ENCODE results near the gene ETNPPL. TPM values are rescaled to one million over a fixed set of nuclear protein-coding genes. Genes with fewer than 3 reads are reported as not detected.
A peak's percentile ranks its signal among the peaks of the same experiment; 100 is the strongest.

The ETNPPL gene
- total RNA-seq, 1 experiment from 2014 or later, result not detected

DNA sequence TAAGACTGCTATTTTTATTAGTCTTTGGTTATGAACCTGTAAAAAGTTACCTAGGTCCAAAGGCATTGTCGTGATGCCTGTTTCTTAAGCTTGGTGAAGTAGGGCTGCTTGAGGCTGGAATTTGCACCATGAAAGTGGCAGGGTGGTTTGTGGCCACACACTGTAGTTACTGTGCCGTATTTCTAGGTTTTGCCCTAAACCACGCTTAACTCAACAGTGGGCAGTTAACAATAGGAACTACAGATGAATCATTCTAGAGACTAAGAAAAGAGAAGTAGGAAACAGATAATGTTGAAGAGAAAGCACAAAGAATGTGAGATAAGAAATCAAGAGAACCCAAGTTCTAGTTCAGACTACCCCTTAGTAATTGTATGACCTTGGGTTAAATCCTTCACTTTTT lies 11.5 kb downstream of the ETNPPL start:
- no peak for DNase-seq
- no peaks in the 10 kb centered on the region for H4K20me1 ChIP-seq (ENCODE audit: low read length)
- no peaks in the 10 kb centered on the region for H3K79me2 ChIP-seq (ENCODE audit: low read length)
- no peaks in the 10 kb centered on the region for H3K4me1 ChIP-seq (ENCODE audit: insufficient read depth, low read length)
- intact Hi-C loops (cut with micrococcal nuclease), result no loop called here
- no peak overlapping the region for H3K9ac ChIP-seq (ENCODE audit: low read length)
- H3K4me2 ChIP-seq (ENCODE audit: low read length), result no peak overlapping the region
- H3K9me3 ChIP-seq (ENCODE audit: low read length), result no peaks in the 10 kb centered on the region
- ATAC-seq, result no peak
- no TSS peak for BruUV-seq (replicated peaks)
- ChIA-PET CTCF (no interaction called here), POLR2A (ENCODE audit: unreplicated experiment) (no interaction called here)
- H3K36me3 ChIP-seq (ENCODE audit: low read depth, low read length), result no peaks in the 10 kb centered on the region
- no peaks in the 10 kb centered on the region for H3K9me2 ChIP-seq (replicated peaks; ENCODE audit: low read length)
- H3K27me3 ChIP-seq (ENCODE audit: low read length), result peaks cover 17% of the 10 kb centered on the region; the same call in 1 of the 2 replicates
- TF ChIP-seq, protein P1, sequence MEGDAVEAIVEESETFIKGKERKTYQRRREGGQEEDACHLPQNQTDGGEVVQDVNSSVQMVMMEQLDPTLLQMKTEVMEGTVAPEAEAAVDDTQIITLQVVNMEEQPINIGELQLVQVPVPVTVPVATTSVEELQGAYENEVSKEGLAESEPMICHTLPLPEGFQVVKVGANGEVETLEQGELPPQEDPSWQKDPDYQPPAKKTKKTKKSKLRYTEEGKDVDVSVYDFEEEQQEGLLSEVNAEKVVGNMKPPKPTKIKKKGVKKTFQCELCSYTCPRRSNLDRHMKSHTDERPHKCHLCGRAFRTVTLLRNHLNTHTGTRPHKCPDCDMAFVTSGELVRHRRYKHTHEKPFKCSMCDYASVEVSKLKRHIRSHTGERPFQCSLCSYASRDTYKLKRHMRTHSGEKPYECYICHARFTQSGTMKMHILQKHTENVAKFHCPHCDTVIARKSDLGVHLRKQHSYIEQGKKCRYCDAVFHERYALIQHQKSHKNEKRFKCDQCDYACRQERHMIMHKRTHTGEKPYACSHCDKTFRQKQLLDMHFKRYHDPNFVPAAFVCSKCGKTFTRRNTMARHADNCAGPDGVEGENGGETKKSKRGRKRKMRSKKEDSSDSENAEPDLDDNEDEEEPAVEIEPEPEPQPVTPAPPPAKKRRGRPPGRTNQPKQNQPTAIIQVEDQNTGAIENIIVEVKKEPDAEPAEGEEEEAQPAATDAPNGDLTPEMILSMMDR (conservative IDR thresholded peaks at IDR 0.05; ENCODE audit: low read depth, low read length), result no peak
- TF ChIP-seq EZH2phosphoT487 (IDR thresholded peaks at IDR 0.05; ENCODE audit: borderline replicate concordance, low read length), result no peak
- TF ChIP-seq EZH2 (IDR thresholded peaks at IDR 0.05; ENCODE audit: low read length, unreplicated experiment), result no peak
- no peak overlapping the region for H3K4me3 ChIP-seq (ENCODE audit: low read length)
- H3F3A ChIP-seq (ENCODE audit: low read length, unreplicated experiment), result no peaks in the 10 kb centered on the region
- H3K27ac ChIP-seq (ENCODE audit: low read length), result no peak overlapping the region
- H2AFZ ChIP-seq (ENCODE audit: low read length), result no peak overlapping the region

DNA sequence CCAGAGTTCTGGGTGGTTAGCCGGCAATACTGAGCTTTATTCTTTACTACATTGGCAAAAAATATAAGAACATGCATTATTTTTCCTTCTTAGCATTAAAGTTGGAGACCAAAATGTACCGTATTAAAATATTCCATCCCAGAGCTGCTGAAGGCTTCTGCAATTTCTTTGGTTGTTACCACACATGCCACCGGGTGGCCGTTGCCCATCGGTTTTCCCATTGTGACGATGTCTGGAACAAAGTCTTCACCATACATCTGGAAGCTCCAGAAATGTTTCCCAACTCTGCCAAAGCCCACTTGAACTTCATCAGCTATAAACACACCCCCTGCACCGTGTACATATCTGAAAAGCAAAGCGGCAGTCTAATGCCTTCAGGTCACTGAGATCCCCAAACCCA lies 13.7 kb downstream of the ETNPPL start:
- Histone ChIP-seq H3K27me3 (ENCODE audit: low read length) (peaks cover 5% of the 10 kb centered on the region; the same call in 1 of the 2 replicates), H3K4me2 (ENCODE audit: low read length) (no peak overlapping the region), H3K27ac (ENCODE audit: low read length) (no peak overlapping the region), H2AFZ (ENCODE audit: low read length) (no peak overlapping the region), H3K36me3 (ENCODE audit: low read depth, low read length) (no peaks in the 10 kb centered on the region), H3K9ac (ENCODE audit: low read length) (no peak overlapping the region), H3K79me2 (ENCODE audit: low read length) (no peaks in the 10 kb centered on the region), H3K9me2 (replicated peaks; ENCODE audit: low read length) (no peaks in the 10 kb centered on the region), H3K4me1 (ENCODE audit: insufficient read depth, low read length) (no peaks in the 10 kb centered on the region), H3K4me3 (ENCODE audit: low read length) (no peak overlapping the region), H4K20me1 (ENCODE audit: low read length) (no peaks in the 10 kb centered on the region), H3F3A (ENCODE audit: low read length, unreplicated experiment) (no peaks in the 10 kb centered on the region), H3K9me3 (ENCODE audit: low read length) (no peaks in the 10 kb centered on the region)
- intact Hi-C loops (cut with micrococcal nuclease), result no loop called here
- POLR2A ChIA-PET (ENCODE audit: unreplicated experiment), result interaction anchor here (0.6 kb wide), 1 partner anchor 1008 kb away, joined by 3 read pairs; no protein-coding TSS in a partner anchor
- ATAC-seq, result no peak
- TF ChIP-seq EZH2 (IDR thresholded peaks at IDR 0.05; ENCODE audit: low read length, unreplicated experiment) (no peak), EZH2phosphoT487 (IDR thresholded peaks at IDR 0.05; ENCODE audit: borderline replicate concordance, low read length) (no peak)
- TF ChIP-seq, protein P1 (conservative IDR thresholded peaks at IDR 0.05; ENCODE audit: low read depth, low read length), result peak; percentile 32; the same call in 1 of the 2 replicates
- BruUV-seq (replicated peaks), result no TSS peak
- CTCF ChIA-PET, result no interaction called here
- DNase-seq, result no peak

DNA sequence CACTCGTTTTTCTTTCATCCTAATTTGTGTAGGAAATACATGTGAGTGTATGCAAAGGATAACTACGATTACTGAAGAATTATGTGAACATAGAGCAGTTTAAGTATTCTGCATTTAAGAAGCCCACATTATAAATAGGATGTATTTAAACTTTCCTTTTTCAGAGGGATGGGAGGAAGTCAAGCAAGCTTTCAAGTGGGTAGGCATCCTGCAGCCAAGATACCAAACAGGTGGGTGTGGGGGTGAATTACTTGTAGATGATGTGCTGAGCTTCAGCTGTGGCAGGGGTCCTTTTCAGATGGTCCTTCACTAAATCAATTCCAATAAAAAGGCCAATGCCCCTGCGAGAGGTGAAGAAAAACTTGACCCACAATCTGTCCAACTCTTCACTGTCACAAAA lies 16.3 kb downstream of the ETNPPL start:
- Histone ChIP-seq H3K27ac (ENCODE audit: low read length) (no peak overlapping the region), H4K20me1 (ENCODE audit: low read length) (no peaks in the 10 kb centered on the region), H3K36me3 (ENCODE audit: low read depth, low read length) (no peaks in the 10 kb centered on the region), H3K4me3 (ENCODE audit: low read length) (no peak overlapping the region), H3K27me3 (ENCODE audit: low read length) (peaks cover 7% of the 10 kb centered on the region; the same call in 1 of the 2 replicates), H3F3A (ENCODE audit: low read length, unreplicated experiment) (no peaks in the 10 kb centered on the region), H3K9ac (ENCODE audit: low read length) (no peak overlapping the region), H3K9me3 (ENCODE audit: low read length) (no peaks in the 10 kb centered on the region), H3K79me2 (ENCODE audit: low read length) (no peaks in the 10 kb centered on the region), H3K4me2 (ENCODE audit: low read length) (no peak overlapping the region), H3K9me2 (replicated peaks; ENCODE audit: low read length) (no peaks in the 10 kb centered on the region), H3K4me1 (ENCODE audit: insufficient read depth, low read length) (no peaks in the 10 kb centered on the region), H2AFZ (ENCODE audit: low read length) (no peak overlapping the region)
- CTCF ChIA-PET, result no interaction called here
- ATAC-seq, result no peak
- DNase-seq, result no peak
- no TSS peak for BruUV-seq (replicated peaks)
- intact Hi-C loops (cut with micrococcal nuclease), result no loop called here
- TF ChIP-seq EZH2phosphoT487 (IDR thresholded peaks at IDR 0.05; ENCODE audit: borderline replicate concordance, low read length), result no peak
- TF ChIP-seq, protein P1 (conservative IDR thresholded peaks at IDR 0.05; ENCODE audit: low read depth, low read length), result no peak
- TF ChIP-seq EZH2 (IDR thresholded peaks at IDR 0.05; ENCODE audit: low read length, unreplicated experiment), result no peak
- POLR2A ChIA-PET (ENCODE audit: unreplicated experiment), result no interaction called here
